ENCODE measurements around the gene ACTG2.
"Not testable (repeated sequence)": the region's sequence is repeated elsewhere in the genome, so short reads cannot be mapped to it uniquely, and the experiment has no call there.

The ACTG2 gene
- total RNA-seq = 0 to 0.46 (median 0.14) reads per million in 4 donors

DNA sequence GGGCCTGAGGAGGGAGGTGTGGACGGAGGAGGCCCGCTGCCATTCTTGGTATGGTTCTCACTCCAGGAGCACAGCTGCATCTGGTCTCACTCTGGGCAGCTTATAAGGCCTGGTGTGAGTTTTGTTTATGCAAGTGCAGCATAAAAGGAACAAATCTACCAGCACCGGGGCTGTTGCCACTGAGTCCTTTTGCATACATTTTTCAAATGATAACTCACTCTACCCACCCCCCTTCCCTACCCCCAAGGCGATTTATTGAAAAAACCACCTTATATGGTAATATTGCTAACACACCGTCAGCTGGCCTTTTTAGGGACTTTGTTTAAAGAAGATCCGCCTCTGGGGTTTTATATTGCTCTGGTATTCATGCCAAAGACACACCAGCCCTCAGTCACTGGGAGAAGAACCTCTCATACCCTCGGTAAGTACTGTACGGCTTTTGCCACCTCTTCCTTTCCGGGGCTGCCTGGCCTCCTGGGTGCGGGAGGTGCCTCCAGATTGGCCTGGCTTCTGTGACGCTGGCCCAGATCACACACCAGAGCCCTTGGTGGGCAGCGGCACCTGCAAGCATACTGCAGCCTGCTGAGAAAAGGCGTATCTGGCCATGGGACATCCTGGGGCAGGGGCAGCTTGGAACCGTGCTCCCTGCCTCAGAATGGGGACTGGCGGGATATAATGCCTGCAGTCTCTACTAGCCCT lies at the start of gene ACTG2:
Gene ACTG2 (plus strand): TSS at position 378 of the 699 bp plus-strand sequence. CDS start 8,304 bp downstream, outside the sequence.
- no peak for DNase-seq

DNA sequence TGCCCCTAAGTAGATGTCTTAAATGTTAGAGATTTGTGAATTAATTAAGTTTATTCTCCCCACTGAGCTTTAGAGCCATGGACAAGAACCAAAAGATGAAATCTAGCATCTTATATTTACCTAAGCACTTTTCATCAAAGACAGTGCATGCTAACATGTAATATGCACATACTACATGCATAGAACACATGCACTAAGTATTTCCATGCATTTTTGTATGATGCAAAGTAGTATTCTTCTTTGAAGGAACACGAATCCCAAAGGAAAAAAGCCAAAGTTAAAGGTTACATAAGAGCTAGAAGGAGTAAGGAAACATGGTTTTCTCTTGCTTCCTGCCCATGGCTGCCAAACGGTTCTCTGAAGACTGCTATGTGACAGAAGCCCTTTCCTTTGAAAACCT lies 48.7 kb upstream of the ACTG2 start:
- no peak for DNase-seq

DNA sequence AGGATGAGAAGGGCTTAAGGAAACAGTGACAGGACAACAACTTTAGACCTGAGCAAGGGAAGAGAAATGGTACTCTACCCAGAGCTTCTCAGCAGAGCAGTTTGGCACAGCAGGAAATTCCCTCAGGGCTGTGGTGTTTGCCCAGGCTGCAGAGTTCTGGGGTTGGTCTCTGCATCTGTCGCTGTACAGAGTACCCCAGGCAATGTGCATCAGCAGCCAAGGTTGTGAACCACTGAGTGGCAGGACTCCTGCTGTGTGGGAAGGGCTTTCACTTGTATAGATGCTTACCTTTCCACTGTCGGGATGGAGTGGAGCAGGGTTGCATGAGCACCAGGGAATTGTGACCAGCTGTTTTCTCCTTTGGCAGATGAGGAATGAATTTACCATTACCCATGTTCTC lies 42.8 kb upstream of the ACTG2 start:
- DNase-seq = no peak

DNA sequence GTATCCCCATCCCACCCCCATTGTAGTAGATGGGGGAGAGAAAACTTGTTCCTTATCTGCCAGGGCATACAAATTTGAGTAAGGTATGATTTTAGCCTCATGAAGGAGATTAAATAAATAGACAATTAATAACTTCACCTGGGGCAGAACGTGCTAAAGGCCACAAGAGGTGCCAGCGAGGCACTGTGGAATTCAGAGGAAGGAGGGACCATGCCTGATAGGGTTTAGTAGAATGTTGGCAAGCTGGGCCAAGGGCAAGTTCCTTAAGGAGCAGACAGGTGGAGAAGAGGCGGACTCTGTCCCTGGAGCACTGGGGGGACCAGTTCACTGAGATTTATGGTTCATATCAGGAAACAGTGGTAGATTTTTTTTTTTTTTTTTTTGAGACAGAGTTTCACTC lies 41.5 kb upstream of the ACTG2 start:
- DNase-seq = no peak

DNA sequence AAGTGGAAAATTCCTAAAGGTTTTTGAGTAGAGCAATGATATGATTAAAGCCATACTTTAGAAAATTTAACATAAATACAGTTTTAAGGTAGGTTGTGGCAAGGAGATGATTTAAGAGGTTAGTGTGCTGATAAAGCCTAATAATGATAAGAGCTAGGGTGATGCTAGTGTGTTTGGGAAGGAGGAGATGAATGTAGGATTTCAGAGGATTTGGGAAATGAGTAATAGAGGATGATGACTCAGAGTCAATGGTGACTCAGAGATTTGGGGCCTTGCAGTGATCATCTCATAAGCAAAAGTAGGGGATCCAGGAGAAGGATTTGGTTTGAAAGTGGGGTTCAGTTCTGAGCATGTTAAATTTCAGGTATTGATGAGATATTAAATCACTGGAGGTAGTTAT lies 40.8 kb upstream of the ACTG2 start:
- peak in 1 of 5 donors; percentile 28 for DNase-seq

DNA sequence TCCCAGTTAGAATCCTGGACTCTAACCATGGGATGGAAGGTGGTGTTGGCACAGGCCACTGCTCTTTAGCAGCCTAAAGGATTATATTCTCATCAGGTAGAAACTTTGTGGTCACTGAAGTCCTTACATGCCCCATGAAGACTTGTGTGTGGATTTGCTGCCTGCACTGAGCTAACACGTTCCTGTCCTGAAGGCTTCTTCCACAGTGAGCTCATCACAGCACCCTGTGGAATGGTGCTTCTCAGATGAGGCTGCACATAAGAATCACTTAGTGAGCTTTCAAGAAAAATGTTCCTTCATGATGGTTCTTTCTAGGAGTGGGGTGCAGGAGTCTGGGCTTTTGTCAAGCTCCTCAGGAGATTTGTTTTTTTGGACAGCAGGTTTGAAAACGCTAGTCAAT lies 37.3 kb upstream of the ACTG2 start:
- no peak for DNase-seq

DNA sequence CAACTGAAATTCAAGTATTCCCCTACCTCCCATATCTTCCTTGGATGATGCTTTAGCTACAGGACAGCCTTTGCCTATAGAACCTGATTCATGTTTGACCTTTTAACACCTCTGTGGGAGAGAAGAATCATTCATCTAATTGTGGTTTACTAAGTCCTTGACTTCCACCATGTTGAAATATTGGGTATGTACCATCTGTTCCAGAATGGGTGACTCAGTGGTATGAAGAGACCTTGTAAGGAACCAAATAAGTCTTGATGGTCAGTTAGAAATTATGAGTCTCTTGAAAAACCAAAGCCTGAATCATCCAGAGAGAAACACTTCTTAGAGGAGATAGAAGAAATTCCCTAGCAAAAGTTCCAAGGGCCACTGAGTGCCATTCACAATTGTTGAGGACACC lies 36.6 kb upstream of the ACTG2 start:
- DNase-seq = no peak

DNA sequence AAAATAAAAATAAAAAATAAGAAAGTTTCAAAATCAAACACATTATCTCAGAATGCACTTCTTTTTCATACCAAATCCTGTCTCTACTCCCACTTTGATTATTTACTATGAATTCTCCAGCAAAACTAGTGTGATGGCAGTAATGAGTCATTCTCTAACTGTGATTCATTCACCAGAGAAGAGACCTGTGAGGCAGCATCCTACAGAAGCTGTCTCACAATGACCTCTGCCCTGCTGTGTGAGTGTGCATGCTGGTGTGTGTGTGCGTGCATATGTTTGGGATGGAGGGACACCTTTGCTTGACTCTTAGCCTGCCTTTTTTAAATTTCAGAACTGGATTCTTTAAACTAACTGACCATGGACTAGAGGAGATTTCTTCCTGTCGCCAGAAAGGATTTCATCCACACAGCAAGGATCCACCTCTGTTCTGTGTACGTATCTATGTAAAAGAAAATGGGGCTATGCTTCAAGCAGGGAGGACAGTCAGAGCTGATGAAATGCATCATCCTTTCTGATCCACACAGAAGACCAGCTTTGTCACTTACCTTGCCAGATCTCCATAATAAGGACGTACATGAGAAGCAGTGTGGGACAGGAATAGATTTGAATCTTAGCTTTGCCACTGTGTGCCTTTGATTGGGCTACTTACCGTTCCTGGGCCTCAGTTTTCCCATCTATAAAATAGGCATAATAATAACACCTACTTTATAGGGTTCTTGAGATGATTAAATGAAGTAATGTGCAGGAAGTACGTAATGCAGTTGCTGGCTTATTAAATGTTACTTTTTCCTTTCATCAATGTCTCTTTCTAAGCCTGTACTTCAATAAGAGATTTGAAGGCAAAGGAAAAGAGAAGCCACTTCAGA lies 32.9 kb upstream of the ACTG2 start:
- peak in 1 of 5 donors; percentile 75 for DNase-seq

DNA sequence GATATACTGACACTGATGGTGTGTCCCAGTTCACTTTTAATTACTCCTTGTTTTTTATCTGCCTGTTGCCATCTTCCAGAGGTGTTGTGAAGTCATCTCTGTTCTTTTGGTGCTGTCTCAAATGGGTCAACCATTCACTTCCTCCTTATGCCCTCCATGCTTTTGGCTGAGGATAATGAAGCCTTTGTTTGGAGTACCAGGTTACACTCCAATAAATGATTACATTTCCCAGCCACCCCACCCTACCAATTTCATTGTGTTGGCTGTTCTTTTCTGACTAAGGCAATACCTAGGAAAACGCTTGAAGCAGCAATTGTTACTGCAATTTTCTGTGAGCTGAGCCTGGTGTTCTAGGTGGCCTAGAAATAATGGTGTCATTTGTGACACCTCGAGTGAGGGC lies 29.8 kb upstream of the ACTG2 start:
- no peak for DNase-seq

DNA sequence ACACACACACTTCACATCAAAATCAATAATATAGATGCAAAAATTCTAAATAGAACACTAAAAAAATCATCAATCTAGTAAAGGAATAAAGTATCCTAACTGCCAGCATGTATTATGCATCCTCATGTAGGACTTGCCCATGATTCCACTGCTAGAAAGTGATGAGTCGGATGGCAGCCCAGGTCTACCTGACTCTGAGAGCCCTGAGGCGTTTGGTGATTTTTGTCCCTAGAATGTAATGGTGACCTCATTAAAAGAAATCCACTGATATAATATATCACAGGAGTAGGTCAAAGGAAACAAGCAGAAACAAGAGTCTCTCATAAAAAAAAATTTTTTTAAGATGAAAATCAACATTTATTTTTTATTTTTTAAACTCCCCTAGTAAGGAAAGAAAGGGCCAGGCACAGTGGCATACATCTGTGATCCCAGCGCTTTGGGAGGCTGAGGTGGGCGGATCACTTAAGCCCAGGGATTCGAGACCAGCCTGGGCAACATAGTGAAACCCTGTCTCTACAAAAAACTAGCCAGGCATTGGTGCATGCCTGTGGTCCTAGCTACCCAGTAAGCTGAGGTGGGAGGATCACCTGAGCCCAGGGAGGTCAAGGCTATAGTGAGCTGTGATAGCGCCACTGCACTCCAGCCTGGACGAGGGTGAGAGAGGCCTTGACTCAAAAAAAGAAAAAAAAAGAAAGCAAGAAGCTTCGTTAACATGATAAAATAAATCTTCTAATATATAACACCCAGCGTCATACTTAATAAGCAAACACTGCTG lies 24.4 kb upstream of the ACTG2 start:
- DNase-seq = no peak

DNA sequence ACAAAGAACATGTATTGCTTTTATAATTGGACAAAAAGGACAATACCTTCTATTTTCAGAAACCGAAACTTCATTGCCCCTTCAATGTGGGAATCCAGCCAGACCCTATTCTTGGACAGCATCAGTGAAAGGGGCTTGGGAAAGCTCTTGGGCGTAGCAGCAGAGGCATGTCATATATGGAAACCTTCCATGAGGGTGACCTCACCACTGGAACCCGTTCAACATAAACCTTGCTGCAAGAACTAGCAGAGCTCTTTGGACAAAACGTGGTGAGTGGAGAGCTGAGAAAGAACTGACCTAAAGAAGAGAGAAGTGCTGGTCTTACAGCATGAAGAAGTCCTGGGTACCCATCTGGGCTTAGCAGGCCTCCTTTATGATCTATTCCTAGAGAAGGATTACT lies 22.7 kb upstream of the ACTG2 start:
- no peak for DNase-seq

DNA sequence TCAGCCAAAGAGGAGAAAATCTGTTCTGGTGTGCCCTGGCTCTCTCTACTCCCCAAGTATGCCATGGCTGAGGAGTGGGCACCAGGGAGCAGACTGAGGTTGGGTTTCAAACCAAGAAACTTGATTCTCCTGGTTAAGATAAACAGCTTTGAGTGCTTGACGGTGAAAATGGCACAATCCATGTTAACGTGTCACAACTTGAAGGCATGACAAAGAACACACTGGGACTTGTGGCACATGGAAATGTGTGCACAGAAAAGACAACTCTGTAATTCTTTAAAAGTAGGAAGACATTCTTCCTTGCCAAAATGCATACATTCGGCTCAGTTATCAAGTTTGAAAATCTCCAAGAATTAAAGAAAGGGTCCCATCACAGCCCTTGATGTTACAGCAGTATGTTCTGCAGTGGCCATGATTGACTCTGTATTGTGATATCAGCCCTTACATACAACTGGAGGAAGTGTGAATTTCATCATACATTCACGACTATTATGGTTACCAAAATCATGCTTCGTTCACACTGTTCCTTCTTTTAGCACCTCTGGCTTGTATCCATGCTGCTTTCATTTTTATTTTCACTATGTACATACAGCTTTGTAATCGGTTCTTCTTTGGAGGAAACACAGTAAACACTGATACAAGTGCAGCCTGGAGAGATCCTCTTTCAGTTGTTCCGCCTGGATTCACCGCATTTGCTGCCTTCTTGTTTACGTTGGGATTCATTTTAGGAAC lies 15.6 kb upstream of the ACTG2 start:
- peak in 1 of 5 donors; percentile 26 for DNase-seq

DNA sequence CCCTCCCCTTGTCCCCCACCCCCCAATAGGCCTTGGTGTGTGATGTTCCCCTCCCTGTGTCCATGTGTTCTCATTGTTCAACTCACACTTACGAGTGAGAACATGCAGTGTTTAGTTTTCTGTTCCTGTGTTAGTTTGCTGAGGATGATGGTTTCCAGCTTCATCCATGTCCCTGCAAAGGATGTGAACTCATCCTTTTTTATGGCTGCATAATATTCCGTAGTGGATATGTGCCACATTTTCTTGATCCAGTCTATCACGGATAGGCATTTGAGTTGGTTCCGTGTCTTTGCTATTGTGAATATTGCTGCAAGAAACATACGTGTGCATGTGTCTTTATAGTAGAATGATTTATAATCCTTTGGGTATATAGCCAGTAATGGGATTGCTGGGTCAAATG lies 14.8 kb upstream of the ACTG2 start:
- not testable (repeated sequence) for DNase-seq

DNA sequence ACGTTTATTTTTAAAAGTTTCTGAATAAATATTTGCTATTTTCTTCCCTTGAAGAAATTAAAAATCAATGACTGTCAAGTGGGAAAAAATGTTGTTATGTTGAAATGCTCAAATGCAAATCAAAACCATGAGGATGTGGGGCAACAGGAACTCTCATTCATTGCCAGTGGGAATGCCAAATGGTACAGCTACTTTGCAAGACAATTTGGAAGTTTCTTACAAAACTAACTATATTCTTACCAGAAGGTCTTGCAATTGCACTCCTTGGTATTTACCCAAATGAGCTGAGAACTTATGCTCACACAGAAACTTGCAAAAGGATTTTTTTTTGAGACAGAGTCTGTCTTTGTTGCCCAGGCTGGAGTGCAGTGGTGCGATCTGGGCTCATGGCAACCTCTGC lies 7.4 kb upstream of the ACTG2 start:
- no peak for DNase-seq

DNA sequence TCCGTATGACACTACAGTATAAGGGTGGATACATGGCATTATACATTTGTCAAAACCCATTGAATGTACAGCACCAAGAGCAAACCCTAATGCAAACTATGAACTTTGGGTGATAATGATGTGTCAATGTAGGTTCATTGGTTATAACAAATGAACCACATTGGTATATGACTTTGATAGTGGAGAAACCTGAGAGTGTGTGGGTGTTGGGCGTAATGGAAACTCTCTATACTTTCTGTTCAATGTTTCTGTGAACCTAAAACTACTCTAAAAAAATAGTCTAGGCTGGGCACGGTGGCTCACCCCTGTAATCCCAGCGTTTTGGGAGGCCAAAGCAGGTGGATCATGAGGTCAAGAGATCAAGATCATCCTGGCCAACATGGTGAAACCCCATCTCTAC lies 6.5 kb upstream of the ACTG2 start:
- DNase-seq = no peak

DNA sequence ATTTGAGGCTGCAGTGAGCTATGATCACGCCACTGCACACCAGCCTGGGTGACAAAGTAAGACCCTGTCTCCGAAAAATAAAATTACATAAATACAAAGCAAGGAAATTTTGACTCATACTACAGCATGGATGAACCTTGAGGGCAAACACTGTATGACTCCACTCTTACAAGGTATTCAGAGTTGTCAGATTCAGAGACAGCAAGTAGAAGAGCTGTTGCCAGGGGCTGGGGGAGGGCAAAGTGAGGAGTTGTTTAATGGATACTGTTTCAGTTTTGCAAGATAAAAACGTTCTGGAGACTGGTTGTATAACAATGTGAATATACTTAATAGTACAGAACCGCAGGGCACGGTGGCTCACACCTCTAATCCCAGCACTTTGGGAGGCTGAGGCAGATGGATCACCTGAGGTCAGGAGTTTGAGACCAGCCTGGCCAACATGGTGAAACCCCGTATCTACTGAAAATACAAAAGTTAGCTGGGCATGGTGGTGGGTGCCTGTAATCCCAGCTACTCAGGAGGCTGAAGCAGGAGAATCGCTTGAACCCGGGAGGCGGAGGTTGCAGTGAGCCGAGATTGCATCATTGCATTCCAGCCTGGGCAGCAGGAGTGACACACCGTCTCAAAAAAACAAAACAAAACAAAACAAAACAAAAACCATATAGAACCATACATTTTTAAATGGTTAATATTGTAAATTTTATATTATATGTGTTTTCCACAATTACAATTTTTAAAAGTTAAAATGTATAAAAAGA lies 5.0 kb upstream of the ACTG2 start:
- not testable (repeated sequence) for DNase-seq

DNA sequence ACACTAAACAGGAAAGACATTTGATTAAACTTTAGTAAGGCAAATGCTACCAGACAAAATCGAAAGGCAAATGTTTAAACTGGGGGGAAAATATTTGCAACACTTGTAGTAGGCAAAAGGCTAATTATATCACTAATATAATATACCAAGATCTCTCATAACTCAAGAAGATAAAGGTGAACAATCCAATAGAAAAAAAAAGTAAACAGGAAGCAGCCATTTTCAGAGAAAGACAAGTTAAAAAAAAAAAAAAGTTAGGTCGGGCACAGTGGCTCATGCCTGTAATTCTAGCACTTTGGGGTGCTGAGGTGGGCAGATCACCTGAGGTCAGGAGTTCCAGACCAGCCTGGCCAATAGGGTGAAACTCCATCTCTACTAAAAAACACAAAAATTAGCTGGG lies 4.4 kb upstream of the ACTG2 start:
- no peak for DNase-seq

DNA sequence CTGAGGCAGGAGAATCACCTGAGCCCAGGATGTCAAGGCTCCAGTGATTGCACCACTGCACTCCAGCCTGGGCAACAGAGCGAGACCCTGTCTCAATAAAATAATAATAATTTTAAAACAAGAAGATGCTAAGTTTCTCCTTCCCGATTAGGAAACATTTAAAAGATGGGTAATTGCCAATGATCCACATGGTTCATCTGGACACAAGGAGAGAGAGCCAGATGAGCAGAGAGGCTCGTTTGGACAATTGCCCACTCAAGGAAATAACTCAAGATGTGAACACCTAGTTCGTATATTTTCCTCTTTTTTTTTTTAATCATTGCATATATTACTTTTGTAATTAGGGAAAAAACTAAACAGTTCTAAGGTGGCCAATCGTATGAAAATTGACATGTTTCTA lies 3.6 kb upstream of the ACTG2 start:
- DNase-seq = no peak

DNA sequence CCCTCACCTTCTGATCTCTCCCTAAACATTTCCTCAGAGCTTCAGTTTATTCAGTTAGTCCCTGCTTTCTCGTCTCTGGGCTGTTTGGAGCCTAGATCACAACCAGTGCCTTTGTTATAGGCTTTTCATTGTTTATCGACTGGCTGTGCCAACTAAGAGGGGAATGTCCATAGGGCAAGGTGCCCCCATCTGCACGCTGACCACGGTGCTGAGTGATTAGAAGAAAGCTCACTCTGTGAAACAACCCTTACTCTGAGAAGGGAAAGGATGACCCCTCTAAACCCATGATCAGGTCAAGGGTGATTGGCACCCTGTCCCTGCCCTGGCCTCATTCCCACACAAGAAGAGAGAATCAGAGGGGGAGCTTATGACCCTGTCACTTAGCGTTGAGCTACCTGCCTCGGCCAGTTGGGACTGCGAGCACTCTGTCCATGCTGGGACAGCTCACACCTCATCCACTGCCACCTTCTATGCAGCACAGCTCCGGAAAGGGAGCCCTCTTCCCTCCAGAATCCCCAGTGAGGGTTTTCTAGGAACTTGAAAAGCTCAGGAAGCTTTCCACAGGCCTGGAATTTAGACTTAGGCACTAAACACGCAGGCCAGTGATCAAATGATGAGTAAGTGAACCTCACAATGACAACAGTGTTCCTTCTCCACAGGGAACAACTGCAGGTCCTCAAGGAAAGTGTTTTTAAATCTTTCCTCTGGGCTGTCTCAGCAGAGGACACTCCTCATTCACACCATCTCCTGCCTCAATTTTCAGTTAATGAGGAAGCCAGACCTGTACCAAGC lies 2.3 kb upstream of the ACTG2 start:
- DNase-seq = no peak

DNA sequence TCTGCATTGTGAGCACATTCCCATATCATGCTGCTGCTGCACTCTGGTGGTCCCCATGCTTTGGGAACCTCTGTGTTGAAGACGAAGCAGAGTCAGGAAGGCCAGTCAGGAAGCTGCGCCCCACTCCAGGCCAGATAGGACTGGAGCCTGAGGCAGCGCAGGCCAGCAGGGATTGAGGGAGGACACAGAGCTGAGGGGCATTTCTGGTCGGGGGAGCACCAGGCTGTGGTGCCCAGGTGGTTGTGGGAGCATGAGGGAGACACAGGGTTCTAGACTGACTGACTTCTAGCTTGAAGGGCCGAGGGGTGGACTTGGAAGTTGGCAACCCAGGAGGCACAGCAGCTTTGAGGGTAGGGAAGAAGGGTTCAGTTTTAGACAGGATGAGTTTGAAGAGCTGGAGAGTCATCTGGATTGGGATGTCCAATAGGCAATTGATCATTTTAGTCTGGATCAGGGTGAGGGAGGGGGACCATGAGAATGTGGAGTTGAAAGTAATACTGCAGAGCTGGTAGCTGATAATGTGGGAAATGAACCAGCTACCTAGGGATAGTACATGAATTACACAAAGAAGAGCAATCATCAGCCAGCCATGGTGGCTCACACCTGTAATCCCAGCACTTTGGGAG lies 1.4 kb upstream of the ACTG2 start:
- DNase-seq = no peak
